ENCODE measurements around the gene C2orf49.
A peak's percentile ranks its signal among the peaks of the same experiment; 100 is the strongest.
"Not testable (repeated sequence)": the region's sequence is repeated elsewhere in the genome, so short reads cannot be mapped to it uniquely, and the experiment has no call there.

Gene C2orf49

GRCh38 chr2:105321875-105322646 lies 15.3 kb upstream of the C2orf49 start:
- DNase-seq (ENCODE audit: low read depth in 2 of 2) = no peak

GRCh38 chr2:105323111-105323510 lies 14.2 kb upstream of the C2orf49 start:
- DNase-seq (ENCODE audit: low read depth in 2 of 2) = no peak

- DNase-seq (ENCODE audit: low read depth in 2 of 2) = no peak
Observed at GRCh38 chr2:105324101-105324500, 13.2 kb upstream of the C2orf49 start.

- DNase-seq (ENCODE audit: low read depth in 2 of 2) = no peak
Observed at GRCh38 chr2:105324732-105325131, 12.6 kb upstream of the C2orf49 start.

GRCh38 chr2:105325389-105325963 lies 11.9 kb upstream of the C2orf49 start:
- no peak for DNase-seq (ENCODE audit: low read depth in 2 of 2)

GRCh38 chr2:105327271-105327670 lies 10.1 kb upstream of the C2orf49 start:
- DNase-seq (ENCODE audit: low read depth in 2 of 2) = not testable (repeated sequence)

GRCh38 chr2:105327690-105328089 lies 9.7 kb upstream of the C2orf49 start:
- DNase-seq (ENCODE audit: low read depth in 2 of 2) = no peak

- DNase-seq (ENCODE audit: low read depth in 2 of 2) = no peak
Observed at GRCh38 chr2:105328281-105329196, 8.8 kb upstream of the C2orf49 start.

GRCh38 chr2:105329197-105329554 lies 8.2 kb upstream of the C2orf49 start:
- peak; percentile 18 to 19 for DNase-seq (ENCODE audit: low read depth in 2 of 2)

GRCh38 chr2:105329561-105330495 lies 7.5 kb upstream of the C2orf49 start, which contains the start of gene TGFBRAP1:
Gene TGFBRAP1, minus strand, starts transcription at chr2:105329735. Its CDS starts 21,434 bp downstream, at chr2:105308301.
- peak; percentile 19 to 35 for DNase-seq (ENCODE audit: low read depth in 2 of 2)

- no peak for DNase-seq (ENCODE audit: low read depth in 2 of 2)
Observed at GRCh38 chr2:105330681-105331375, 6.5 kb upstream of the C2orf49 start.

- DNase-seq (ENCODE audit: low read depth in 2 of 2) = no peak
Observed at GRCh38 chr2:105334211-105334610, 3.1 kb upstream of the C2orf49 start.

GRCh38 chr2:105335469-105335868 lies 1.9 kb upstream of the C2orf49 start:
- no peak for DNase-seq (ENCODE audit: low read depth in 2 of 2)

- DNase-seq (ENCODE audit: low read depth in 2 of 2) = no peak
Observed at GRCh38 chr2:105336786-105337121, 586 bp upstream of the C2orf49 start.

- no peak for DNase-seq (ENCODE audit: low read depth in 2 of 2)
Observed at GRCh38 chr2:105338020-105338385, 663 bp downstream of the C2orf49 start.

GRCh38 chr2:105339414-105339813 lies 2.1 kb downstream of the C2orf49 start:
- DNase-seq (ENCODE audit: low read depth in 2 of 2) = no peak

GRCh38 chr2:105344704-105345345 lies 7.5 kb downstream of the C2orf49 start:
- no peak for DNase-seq (ENCODE audit: low read depth in 2 of 2)

GRCh38 chr2:105357122-105357521 lies 19.8 kb downstream of the C2orf49 start:
- DNase-seq (ENCODE audit: low read depth in 2 of 2) = no peak

- DNase-seq (ENCODE audit: low read depth in 2 of 2) = no peak
Observed at GRCh38 chr2:105358593-105358992, 21.3 kb downstream of the C2orf49 start.

All from activated CD4-positive, alpha-beta T cell treated with anti-CD3 and anti-CD28 coated beads for 24 hours (primary cell).